ENCODE measurements around the gene DDX28. TPM values are rescaled to one million over a fixed set of nuclear protein-coding genes. Genes with fewer than 3 reads are reported as not detected.

DDX28 gene
- polyA plus RNA-seq, 1 donor from 2014 or later, result 13.9 TPM

GRCh38 chr16:68021490-68021889 lies 1.5 kb downstream of the DDX28 start:
- Histone ChIP-seq H4K20me1 (ENCODE audit: insufficient read depth) (no peaks in the 10 kb centered on the region), H3K9me2 (ENCODE audit: insufficient read depth, low read length) (no peaks in the 10 kb centered on the region), H2AFZ (ENCODE audit: low read depth, low read length) (no peak overlapping the region), H3F3A (ENCODE audit: insufficient read depth, low read length, poor library complexity, severe bottlenecking) (no peaks in the 10 kb centered on the region), H3K36me3 (ENCODE audit: insufficient read depth, low read length) (no peaks in the 10 kb centered on the region), H3K27me3 (ENCODE audit: insufficient read depth, low read depth, low read length) (no peaks in the 10 kb centered on the region), H3K4me3 (ENCODE audit: low read length) (peak overlapping the region; percentile 100), H3K9ac (ENCODE audit: low read length) (no peak overlapping the region), H3K79me2 (replicated peaks; ENCODE audit: insufficient read depth, low read length) (peaks cover 13% of the 10 kb centered on the region), H3K27ac (ENCODE audit: low read length) (no peak overlapping the region), H3K9me3 (ENCODE audit: low read length) (no peaks in the 10 kb centered on the region), H3K4me2 (ENCODE audit: low read length) (peak overlapping the region; percentile 19)
- TF ChIP-seq RAD21 (conservative IDR thresholded peaks at IDR 0.05) (no peak), EP300 (conservative IDR thresholded peaks at IDR 0.05; ENCODE audit: poor library complexity, severe bottlenecking) (no peak), SMC3 (conservative IDR thresholded peaks at IDR 0.05; ENCODE audit: poor library complexity) (no peak), EZH2 (IDR thresholded peaks at IDR 0.05; ENCODE audit: borderline replicate concordance, insufficient read depth, low read length, poor library complexity, severe bottlenecking) (no peak), POLR2AphosphoS5 (IDR thresholded peaks at IDR 0.05) (no peak), CTCF (IDR thresholded peaks at IDR 0.05; ENCODE audit: poor library complexity, severe bottlenecking) (no peak), MXI1 (conservative IDR thresholded peaks at IDR 0.05; ENCODE audit: poor library complexity, severe bottlenecking) (no peak), TAF1 (IDR thresholded peaks at IDR 0.05; ENCODE audit: low read depth) (no peak)
- TF ChIP-seq, protein P1, sequence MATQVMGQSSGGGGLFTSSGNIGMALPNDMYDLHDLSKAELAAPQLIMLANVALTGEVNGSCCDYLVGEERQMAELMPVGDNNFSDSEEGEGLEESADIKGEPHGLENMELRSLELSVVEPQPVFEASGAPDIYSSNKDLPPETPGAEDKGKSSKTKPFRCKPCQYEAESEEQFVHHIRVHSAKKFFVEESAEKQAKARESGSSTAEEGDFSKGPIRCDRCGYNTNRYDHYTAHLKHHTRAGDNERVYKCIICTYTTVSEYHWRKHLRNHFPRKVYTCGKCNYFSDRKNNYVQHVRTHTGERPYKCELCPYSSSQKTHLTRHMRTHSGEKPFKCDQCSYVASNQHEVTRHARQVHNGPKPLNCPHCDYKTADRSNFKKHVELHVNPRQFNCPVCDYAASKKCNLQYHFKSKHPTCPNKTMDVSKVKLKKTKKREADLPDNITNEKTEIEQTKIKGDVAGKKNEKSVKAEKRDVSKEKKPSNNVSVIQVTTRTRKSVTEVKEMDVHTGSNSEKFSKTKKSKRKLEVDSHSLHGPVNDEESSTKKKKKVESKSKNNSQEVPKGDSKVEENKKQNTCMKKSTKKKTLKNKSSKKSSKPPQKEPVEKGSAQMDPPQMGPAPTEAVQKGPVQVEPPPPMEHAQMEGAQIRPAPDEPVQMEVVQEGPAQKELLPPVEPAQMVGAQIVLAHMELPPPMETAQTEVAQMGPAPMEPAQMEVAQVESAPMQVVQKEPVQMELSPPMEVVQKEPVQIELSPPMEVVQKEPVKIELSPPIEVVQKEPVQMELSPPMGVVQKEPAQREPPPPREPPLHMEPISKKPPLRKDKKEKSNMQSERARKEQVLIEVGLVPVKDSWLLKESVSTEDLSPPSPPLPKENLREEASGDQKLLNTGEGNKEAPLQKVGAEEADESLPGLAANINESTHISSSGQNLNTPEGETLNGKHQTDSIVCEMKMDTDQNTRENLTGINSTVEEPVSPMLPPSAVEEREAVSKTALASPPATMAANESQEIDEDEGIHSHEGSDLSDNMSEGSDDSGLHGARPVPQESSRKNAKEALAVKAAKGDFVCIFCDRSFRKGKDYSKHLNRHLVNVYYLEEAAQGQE (IDR thresholded peaks at IDR 0.05; ENCODE audit: borderline replicate concordance), result no peak

- no peaks in the 10 kb centered on the region for H4K20me1 ChIP-seq (ENCODE audit: insufficient read depth)
Observed at GRCh38 chr16:68019167-68019680, 3.8 kb downstream of the DDX28 start.

More at GRCh38 chr16:68019167-68019680, 3.8 kb downstream of the DDX28 start:
- Histone ChIP-seq H3K9me3 (ENCODE audit: low read length) (no peaks in the 10 kb centered on the region), H3K27ac (ENCODE audit: low read length) (no peak overlapping the region), H3K36me3 (ENCODE audit: insufficient read depth, low read length) (no peaks in the 10 kb centered on the region), H3K4me3 (ENCODE audit: low read length) (no peak overlapping the region), H3K9ac (ENCODE audit: low read length) (no peak overlapping the region), H3K27me3 (ENCODE audit: insufficient read depth, low read depth, low read length) (no peaks in the 10 kb centered on the region), H3K79me2 (replicated peaks; ENCODE audit: insufficient read depth, low read length) (peaks cover 12% of the 10 kb centered on the region), H2AFZ (ENCODE audit: low read depth, low read length) (no peak overlapping the region), H3F3A (ENCODE audit: insufficient read depth, low read length, poor library complexity, severe bottlenecking) (no peaks in the 10 kb centered on the region), H3K4me2 (ENCODE audit: low read length) (no peak overlapping the region), H3K9me2 (ENCODE audit: insufficient read depth, low read length) (no peaks in the 10 kb centered on the region)
- TF ChIP-seq EP300 (conservative IDR thresholded peaks at IDR 0.05; ENCODE audit: poor library complexity, severe bottlenecking) (no peak), SMC3 (conservative IDR thresholded peaks at IDR 0.05; ENCODE audit: poor library complexity) (no peak), MXI1 (conservative IDR thresholded peaks at IDR 0.05; ENCODE audit: poor library complexity, severe bottlenecking) (no peak), CTCF (IDR thresholded peaks at IDR 0.05; ENCODE audit: poor library complexity, severe bottlenecking) (no peak), POLR2AphosphoS5 (IDR thresholded peaks at IDR 0.05) (no peak), TAF1 (IDR thresholded peaks at IDR 0.05; ENCODE audit: low read depth) (no peak), RAD21 (conservative IDR thresholded peaks at IDR 0.05) (no peak), EZH2 (IDR thresholded peaks at IDR 0.05; ENCODE audit: borderline replicate concordance, insufficient read depth, low read length, poor library complexity, severe bottlenecking) (no peak)
- TF ChIP-seq, protein P1 (IDR thresholded peaks at IDR 0.05; ENCODE audit: borderline replicate concordance), result no peak

Data from neural cell (in vitro differentiated cells).